ENCODE measurements around the gene PTPN12. TPM values are rescaled to one million over a fixed set of nuclear protein-coding genes. Genes with fewer than 3 reads are reported as not detected.
"Not testable (repeated sequence)": the region's sequence is repeated elsewhere in the genome, so short reads cannot be mapped to it uniquely, and the experiment has no call there.

Gene PTPN12
- total and polyA plus RNA-seq, 7 donors, result 21.5 to 158 (median 64.2) TPM

- intact Hi-C loops (cut with DNase I), result loop anchor here (2.0 to 5.0 kb wide), 3 partner anchors 121 to 259 kb away; partner anchors contain the start of genes GSAP, PHTF2, RSBN1L and TMEM60
- H3K9me3 ChIP-seq, result no peaks in the 10 kb centered on the region
- peak; percentile 74 for DNase-seq
Observed at GRCh38 chr7:77537778-77538280, 734 bp downstream of the PTPN12 start.

DNA sequence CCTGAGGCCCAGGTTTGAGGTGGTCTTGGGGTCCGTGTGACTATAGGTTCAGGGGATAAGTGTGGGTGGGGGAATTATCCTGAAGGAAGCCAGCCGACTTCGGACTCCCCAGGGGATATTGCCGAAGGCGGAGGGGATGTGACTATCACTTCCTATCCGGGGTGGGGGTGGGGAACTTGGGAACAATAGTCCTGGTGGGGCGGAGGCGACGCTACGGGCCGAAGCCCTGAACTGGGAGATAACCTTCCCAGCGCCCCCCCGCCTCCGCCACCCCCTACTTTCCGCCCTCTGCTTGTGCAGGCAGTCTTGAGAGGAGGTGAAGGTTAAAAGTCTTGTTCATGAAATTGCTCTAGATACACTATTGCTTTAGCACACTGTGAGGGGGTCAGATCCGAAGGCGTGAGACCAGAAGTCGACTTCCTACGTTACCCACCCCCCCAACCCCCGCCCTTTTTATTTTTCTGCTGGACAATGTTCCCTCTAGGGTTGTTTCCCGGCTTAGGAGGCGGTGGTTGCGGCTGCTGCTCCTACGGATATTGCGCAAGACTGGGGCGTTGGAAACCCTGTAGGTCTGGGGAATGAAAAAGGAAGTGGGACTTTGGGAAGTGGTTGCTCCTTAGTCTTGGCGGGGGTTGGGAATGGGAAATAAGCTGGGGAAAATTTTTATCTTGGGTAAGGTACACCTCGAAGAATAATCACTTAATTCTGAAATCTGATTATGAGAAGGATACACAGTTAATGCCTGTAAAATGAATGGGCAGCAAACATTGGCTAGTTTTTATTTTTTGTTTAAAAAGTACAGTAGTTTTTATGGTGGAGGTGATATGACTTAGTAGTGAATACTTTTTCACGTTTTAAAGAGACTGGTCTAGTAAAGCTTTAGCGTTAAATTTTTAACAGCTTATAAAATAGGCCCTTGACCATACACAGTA, 1.5 kb downstream of the PTPN12 start:
- DNase-seq, result peak; percentile 95
- Histone ChIP-seq H3K36me3 (no peaks in the 10 kb centered on the region), H3K9me3 (no peaks in the 10 kb centered on the region), H3K4me1 (peaks cover 0 to 40% (median 30%) of the 10 kb centered on the region in 4 donors), H3K4me3 (peak overlapping the region; percentile 65 to 95 (median 80)), H3K27ac (peak overlapping the region; percentile 93 to 98 (median 96)), H3K27me3 (no peaks in the 10 kb centered on the region)
- no peak for TF ChIP-seq POLR2A (IDR thresholded peaks at IDR 0.05)
- peak; percentile 47 to 78 (median 68) for TF ChIP-seq POLR2AphosphoS5 (IDR thresholded peaks at IDR 0.05)
- TF ChIP-seq, protein P1, sequence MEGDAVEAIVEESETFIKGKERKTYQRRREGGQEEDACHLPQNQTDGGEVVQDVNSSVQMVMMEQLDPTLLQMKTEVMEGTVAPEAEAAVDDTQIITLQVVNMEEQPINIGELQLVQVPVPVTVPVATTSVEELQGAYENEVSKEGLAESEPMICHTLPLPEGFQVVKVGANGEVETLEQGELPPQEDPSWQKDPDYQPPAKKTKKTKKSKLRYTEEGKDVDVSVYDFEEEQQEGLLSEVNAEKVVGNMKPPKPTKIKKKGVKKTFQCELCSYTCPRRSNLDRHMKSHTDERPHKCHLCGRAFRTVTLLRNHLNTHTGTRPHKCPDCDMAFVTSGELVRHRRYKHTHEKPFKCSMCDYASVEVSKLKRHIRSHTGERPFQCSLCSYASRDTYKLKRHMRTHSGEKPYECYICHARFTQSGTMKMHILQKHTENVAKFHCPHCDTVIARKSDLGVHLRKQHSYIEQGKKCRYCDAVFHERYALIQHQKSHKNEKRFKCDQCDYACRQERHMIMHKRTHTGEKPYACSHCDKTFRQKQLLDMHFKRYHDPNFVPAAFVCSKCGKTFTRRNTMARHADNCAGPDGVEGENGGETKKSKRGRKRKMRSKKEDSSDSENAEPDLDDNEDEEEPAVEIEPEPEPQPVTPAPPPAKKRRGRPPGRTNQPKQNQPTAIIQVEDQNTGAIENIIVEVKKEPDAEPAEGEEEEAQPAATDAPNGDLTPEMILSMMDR (IDR thresholded peaks at IDR 0.05), result no peak
- TF ChIP-seq EP300 (IDR thresholded peaks at IDR 0.05), result peak in 1 of 4 donors; percentile 35
- 3 to 5% methylated on average over 30 of the region's 30 CpGs for WGBS, 2 donors
- intact Hi-C loops (cut with DNase I), result loop anchor here (5.0 kb wide), 2 partner anchors 159 to 259 kb away; partner anchors contain the start of genes PHTF2, RSBN1L and TMEM60

More at GRCh38 chr7:77537778-77538280, 734 bp downstream of the PTPN12 start:
- H3K36me3 ChIP-seq, result no peaks in the 10 kb centered on the region
- peaks cover 0 to 40% (median 29%) of the 10 kb centered on the region in 4 donors for H3K4me1 ChIP-seq
- WGBS, 2 donors, result 0% methylated on average over 43 of the region's 43 CpGs
- H3K27ac ChIP-seq, result peak overlapping the region; percentile 93 to 98 (median 96)
- H3K27me3 ChIP-seq, result no peaks in the 10 kb centered on the region
- TF ChIP-seq POLR2AphosphoS5 (IDR thresholded peaks at IDR 0.05) (peak in 1 of 4 donors; percentile 17), EP300 (IDR thresholded peaks at IDR 0.05) (no peak)
- H3K4me3 ChIP-seq, result peak overlapping the region; percentile 65 to 95 (median 80)

- 57 to 79% methylated on average over 4 of the region's 4 CpGs for WGBS, 2 donors
- Histone ChIP-seq H3K4me3 (no peak overlapping the region), H3K4me1 (peaks cover 0 to 56% (median 43%) of the 10 kb centered on the region in 4 donors), H3K27ac (no peak overlapping the region), H3K36me3 (no peaks in the 10 kb centered on the region), H3K9me3 (no peaks in the 10 kb centered on the region), H3K27me3 (no peaks in the 10 kb centered on the region)
- TF ChIP-seq POLR2A (IDR thresholded peaks at IDR 0.05) (no peak), EP300 (IDR thresholded peaks at IDR 0.05) (no peak), POLR2AphosphoS5 (IDR thresholded peaks at IDR 0.05) (no peak)
- TF ChIP-seq, protein P1 (IDR thresholded peaks at IDR 0.05), result no peak
- no peak for DNase-seq
- intact Hi-C loops (cut with DNase I), result no loop called here
Observed at GRCh38 chr7:77540402-77540822, 3.3 kb downstream of the PTPN12 start.

- H3K4me1 ChIP-seq, result peaks cover 0 to 54% (median 41%) of the 10 kb centered on the region in 4 donors
- H3K27me3 ChIP-seq; H3K4me3 ChIP-seq; intact Hi-C loops (cut with DNase I); H3K9me3 ChIP-seq; DNase-seq; H3K36me3 ChIP-seq; H3K27ac ChIP-seq: not testable (repeated sequence)
- WGBS, 2 donors, result 98% methylated on average over 7 of the region's 7 CpGs
Observed at GRCh38 chr7:77540993-77541392, 3.9 kb downstream of the PTPN12 start.

DNA sequence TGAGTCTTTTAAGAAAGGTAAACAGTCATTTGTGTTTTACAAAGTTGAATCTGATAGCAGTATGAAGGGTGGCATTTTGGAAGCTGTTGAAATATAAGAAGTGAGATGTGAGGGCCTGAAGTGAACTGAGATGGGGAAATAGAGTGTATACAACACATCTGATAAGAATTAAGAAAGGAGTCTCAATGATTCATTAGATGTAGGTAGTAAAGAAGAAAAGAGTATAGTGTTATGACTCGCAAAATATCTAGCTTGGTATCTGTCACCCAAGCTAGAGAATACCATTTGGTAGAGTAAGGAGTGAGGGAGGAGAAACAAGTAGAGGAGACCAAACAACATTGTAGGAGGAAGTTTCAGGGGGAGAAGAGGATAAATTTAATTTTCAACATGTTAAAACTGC, 5.3 kb downstream of the PTPN12 start:
- H3K36me3 ChIP-seq, result no peaks in the 10 kb centered on the region
- no peak overlapping the region for H3K27ac ChIP-seq
- 89 to 91% methylated on average over 1 of the region's 1 CpG for WGBS, 2 donors
- peaks cover 0 to 65% (median 38%) of the 10 kb centered on the region in 4 donors for H3K4me1 ChIP-seq
- H3K9me3 ChIP-seq, result no peaks in the 10 kb centered on the region
- no peaks in the 10 kb centered on the region for H3K27me3 ChIP-seq
- intact Hi-C loops (cut with DNase I), result no loop called here
- H3K4me3 ChIP-seq, result no peak overlapping the region
- no peak for DNase-seq
- TF ChIP-seq POLR2A (IDR thresholded peaks at IDR 0.05) (no peak), POLR2AphosphoS5 (IDR thresholded peaks at IDR 0.05) (no peak), EP300 (IDR thresholded peaks at IDR 0.05) (no peak)
- TF ChIP-seq, protein P1 (IDR thresholded peaks at IDR 0.05), result no peak

Data from sigmoid colon (tissue), 7 donors.